Natural killer cell (primary cell): ENCODE data around the gene PLEKHO2. TPM values are rescaled to one million over a fixed set of nuclear protein-coding genes. Genes with fewer than 3 reads are reported as not detected.
A peak's percentile ranks its signal among the peaks of the same experiment; 100 is the strongest.

Experiments used
- ATAC-seq, 3 donors: fragments of 150-1000 bp in 2 of 3; fragments of 200-7000 bp in 1 of 3; cut with Tn5 transposase; 1 replicate in 1 of 3; 2 replicates in 2 of 3; pipeline ENCODE4 v1.10.0; 2021; ENCODE audit warnings: mild to moderate bottlenecking in 2 of 3, moderate library complexity in 2 of 3
- DNase-seq, 2 donors: peaks; one replicate each; pipeline versions ENCODE4 v3.0.0 to v3.0.0-alpha.2; 2013 to 2021; ENCODE audit warnings: mixed read lengths in 1 of 2
- H3K27ac ChIP-seq: one replicate; pipeline ENCODE4 v1.5.1; 2013; ENCODE audit warnings: mild to moderate bottlenecking, low read length
- H3K27me3 ChIP-seq: one replicate; pipeline ENCODE4 v1.6.1; 2013; ENCODE audit warnings: low read length; ENCODE audit not compliant: control insufficient read depth, insufficient read depth
- H3K36me3 ChIP-seq: one replicate; pipeline ENCODE4 v1.6.1; 2013; ENCODE audit warnings: low read length; ENCODE audit not compliant: control insufficient read depth, insufficient read depth
- H3K4me1 ChIP-seq: one replicate; pipeline ENCODE4 v1.6.1; 2013; ENCODE audit warnings: low read length; ENCODE audit not compliant: control insufficient read depth, insufficient read depth
- H3K4me3 ChIP-seq: one replicate; pipeline ENCODE4 v1.5.1; 2013; ENCODE audit warnings: low read length
- H3K9me3 ChIP-seq: one replicate; pipeline ENCODE4 v1.6.1; 2013; ENCODE audit warnings: low read length; ENCODE audit not compliant: control insufficient read depth, insufficient read depth
- H3K27ac Mint-ChIP-seq, 2 donors: one replicate each; pipeline ENCODE4 v1.8.0; 2022; ENCODE audit warnings: mild to moderate bottlenecking in 2 of 2, mixed read lengths in 2 of 2, moderate library complexity in 1 of 2
- H3K27me3 Mint-ChIP-seq, 2 donors: one replicate each; pipeline ENCODE4 v1.8.0; 2022; ENCODE audit warnings: low read depth in 2 of 2, mixed read lengths in 2 of 2
- H3K36me3 Mint-ChIP-seq: one replicate; pipeline ENCODE4 v1.8.0; 2022; ENCODE audit warnings: mixed read lengths
- H3K4me1 Mint-ChIP-seq, 2 donors: one replicate each; pipeline ENCODE4 v1.8.0; 2022; ENCODE audit warnings: mixed read lengths in 2 of 2
- H3K4me3 Mint-ChIP-seq: one replicate; pipeline ENCODE4 v1.8.0; 2022; ENCODE audit warnings: mild to moderate bottlenecking, moderate library complexity, mixed read lengths
- H3K9me3 Mint-ChIP-seq, 2 donors: one replicate each; pipeline ENCODE4 v1.8.0; 2022; ENCODE audit warnings: mixed read lengths in 2 of 2
- WGBS: methylation state at CpG from one replicate; pipeline ENCODE4 v1.1.7; 2013; ENCODE audit warnings: missing lambda C conversion rate; ENCODE audit not compliant: insufficient coverage; 5-methylcytosine and 5-hydroxymethylcytosine counted together
- intact Hi-C: fragments of 100-400 bp; cut with micrococcal nuclease; formaldehyde crosslinking; loops from one replicate; pipeline ENCODE4 v1.14.2; 2022
- total RNA-seq, 4 donors: library from RNA; stranded (reverse); fragments of 120-200 nt in 1 of 4; gene quantifications; one replicate each; pipeline versions ENCODE4 v1.2.3 to v1.2.4, GENCODE V29; 2013 to 2022
- TF ChIP-seq, protein P1 (sequence below): fragments of 200-600 bp; IDR thresholded peaks from one replicate; pipeline ENCODE4 v1.8.0; 2022; ENCODE audit warnings: antibody characterized with exemption

The PLEKHO2 gene
- total RNA-seq, 3 donors from 2014 or later (not counting 1 experiment from before 2014, with no cell fraction given): 35.3 to 53.4 (median 49.8) TPM

DNA sequence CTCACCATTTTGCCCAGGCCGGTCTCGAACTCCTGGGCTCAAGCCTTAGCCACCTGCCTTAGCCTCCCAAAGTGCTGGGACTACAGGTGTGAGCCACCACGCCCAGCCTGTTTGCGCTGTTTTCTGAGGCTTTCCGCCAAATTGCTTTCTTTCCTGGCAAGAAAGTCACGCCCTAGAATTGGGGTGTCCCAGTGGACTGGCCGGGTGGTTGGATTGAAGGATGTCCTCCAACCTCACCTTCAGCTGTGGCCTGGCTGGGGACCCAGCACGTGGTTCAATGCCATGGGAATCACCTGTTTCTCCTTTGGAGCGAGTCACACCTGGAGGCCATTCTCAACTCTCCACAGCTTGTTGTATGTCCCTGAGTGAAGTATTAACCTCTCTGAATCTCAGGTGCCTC is 64.2 kb downstream of the PLEKHO2 start:
- intact Hi-C loops: loop anchor here (1.0 kb wide), 1 partner anchor 175 kb away; no protein-coding TSS in a partner anchor

GRCh38 chr15:64906402-64906801 is 64.7 kb downstream of the PLEKHO2 start:
- no peak overlapping the region for H3K4me3 Mint-ChIP-seq
- H3K27me3 Mint-ChIP-seq: peaks cover 0 to 3% of the 10 kb centered on the region in 2 donors
- 90% methylated on average over 3 of the region's 3 CpGs for WGBS
- Histone ChIP-seq H3K27me3 (no peaks in the 10 kb centered on the region), H3K9me3 (no peaks in the 10 kb centered on the region), H3K36me3 (no peaks in the 10 kb centered on the region), H3K4me3 (no peak overlapping the region), H3K27ac (no peak overlapping the region), H3K4me1 (peaks cover 26% of the 10 kb centered on the region)
- no peaks in the 10 kb centered on the region for H3K9me3 Mint-ChIP-seq
- H3K27ac Mint-ChIP-seq: no peak overlapping the region
- TF ChIP-seq, protein P1, sequence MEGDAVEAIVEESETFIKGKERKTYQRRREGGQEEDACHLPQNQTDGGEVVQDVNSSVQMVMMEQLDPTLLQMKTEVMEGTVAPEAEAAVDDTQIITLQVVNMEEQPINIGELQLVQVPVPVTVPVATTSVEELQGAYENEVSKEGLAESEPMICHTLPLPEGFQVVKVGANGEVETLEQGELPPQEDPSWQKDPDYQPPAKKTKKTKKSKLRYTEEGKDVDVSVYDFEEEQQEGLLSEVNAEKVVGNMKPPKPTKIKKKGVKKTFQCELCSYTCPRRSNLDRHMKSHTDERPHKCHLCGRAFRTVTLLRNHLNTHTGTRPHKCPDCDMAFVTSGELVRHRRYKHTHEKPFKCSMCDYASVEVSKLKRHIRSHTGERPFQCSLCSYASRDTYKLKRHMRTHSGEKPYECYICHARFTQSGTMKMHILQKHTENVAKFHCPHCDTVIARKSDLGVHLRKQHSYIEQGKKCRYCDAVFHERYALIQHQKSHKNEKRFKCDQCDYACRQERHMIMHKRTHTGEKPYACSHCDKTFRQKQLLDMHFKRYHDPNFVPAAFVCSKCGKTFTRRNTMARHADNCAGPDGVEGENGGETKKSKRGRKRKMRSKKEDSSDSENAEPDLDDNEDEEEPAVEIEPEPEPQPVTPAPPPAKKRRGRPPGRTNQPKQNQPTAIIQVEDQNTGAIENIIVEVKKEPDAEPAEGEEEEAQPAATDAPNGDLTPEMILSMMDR: no peak
- intact Hi-C loops: no loop called here
- DNase-seq (no peak), ATAC-seq (no peak)
- peaks cover 35 to 44% of the 10 kb centered on the region in 2 donors for H3K4me1 Mint-ChIP-seq
- H3K36me3 Mint-ChIP-seq: no peaks in the 10 kb centered on the region

More for the DNA sequence above, 64.2 kb downstream of the PLEKHO2 start:
- no peaks in the 10 kb centered on the region for H3K9me3 Mint-ChIP-seq
- peaks cover 0 to 2% of the 10 kb centered on the region in 2 donors for H3K27me3 Mint-ChIP-seq
- peaks cover 32 to 41% of the 10 kb centered on the region in 2 donors for H3K4me1 Mint-ChIP-seq
- peaks cover 24% of the 10 kb centered on the region for H3K4me1 ChIP-seq
- 80% methylated on average over 9 of the region's 9 CpGs for WGBS
- H3K4me3 Mint-ChIP-seq: no peak overlapping the region
- H3K4me3 ChIP-seq: no peak overlapping the region
- peak overlapping the region in 1 of 2 donors; percentile 81 for H3K27ac Mint-ChIP-seq
- TF ChIP-seq, protein P1: no peak
- ATAC-seq (no peak), DNase-seq (no peak)
- no peaks in the 10 kb centered on the region for H3K27me3 ChIP-seq
- H3K36me3 Mint-ChIP-seq: no peaks in the 10 kb centered on the region
- no peak overlapping the region for H3K27ac ChIP-seq
- no peaks in the 10 kb centered on the region for H3K36me3 ChIP-seq
- no peaks in the 10 kb centered on the region for H3K9me3 ChIP-seq

DNA sequence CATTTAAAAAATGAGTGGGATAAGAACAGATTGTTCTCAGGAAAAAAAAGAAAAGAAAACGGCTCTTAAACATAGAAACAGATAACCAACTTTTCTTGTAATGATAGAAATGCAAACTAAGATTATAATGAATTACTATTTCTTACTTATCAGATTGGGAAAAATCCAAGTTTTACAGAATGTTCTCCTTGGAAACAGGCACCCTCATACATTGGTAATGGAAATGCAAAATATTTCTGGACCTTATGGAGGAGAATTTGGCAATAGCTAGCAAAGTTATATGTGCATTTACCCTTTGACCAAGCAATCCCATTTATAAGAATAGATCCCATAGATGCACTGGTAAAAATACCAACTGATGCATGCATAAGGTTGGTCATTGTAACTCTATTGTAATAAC is 66.3 kb downstream of the PLEKHO2 start:
- peaks cover 18% of the 10 kb centered on the region for H3K4me1 ChIP-seq
- no peaks in the 10 kb centered on the region for H3K27me3 ChIP-seq
- no peaks in the 10 kb centered on the region for H3K36me3 ChIP-seq
- no peaks in the 10 kb centered on the region for H3K9me3 Mint-ChIP-seq
- TF ChIP-seq, protein P1: no peak
- H3K36me3 Mint-ChIP-seq: no peaks in the 10 kb centered on the region
- intact Hi-C loops: no loop called here
- no CpG with 5 or more reads among the region's 1 CpG for WGBS
- no peak overlapping the region for H3K4me3 ChIP-seq
- peaks cover 26 to 32% of the 10 kb centered on the region in 2 donors for H3K4me1 Mint-ChIP-seq
- H3K9me3 ChIP-seq: no peaks in the 10 kb centered on the region
- peaks cover 0 to 5% of the 10 kb centered on the region in 2 donors for H3K27me3 Mint-ChIP-seq
- H3K27ac Mint-ChIP-seq: no peak overlapping the region
- no peak for DNase-seq
- no peak overlapping the region for H3K27ac ChIP-seq
- H3K4me3 Mint-ChIP-seq: no peak overlapping the region
- ATAC-seq: no peak

DNA sequence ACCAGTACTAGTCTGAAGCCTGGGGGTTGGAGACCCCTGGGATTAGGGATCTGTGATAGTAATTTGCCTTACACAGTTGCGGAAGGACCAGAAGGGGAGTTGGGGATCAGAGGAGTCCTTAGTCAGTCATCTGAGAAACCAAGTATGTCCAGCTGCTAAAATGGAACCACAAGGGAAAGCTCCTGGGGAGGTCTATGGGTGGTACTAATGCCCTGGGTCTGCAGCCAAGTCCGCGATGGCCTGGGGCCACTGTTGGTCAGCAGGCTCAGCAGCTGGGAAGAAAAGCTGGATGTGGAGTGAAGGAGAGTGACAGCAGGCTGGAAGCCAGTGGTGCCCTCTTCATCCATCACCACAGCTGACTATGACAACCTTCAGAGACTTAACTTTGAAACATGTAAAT is 67.8 kb downstream of the PLEKHO2 start:
- 96% methylated on average over 3 of the region's 3 CpGs for WGBS
- Mint-ChIP-seq H3K36me3 (no peaks in the 10 kb centered on the region), H3K4me3 (no peak overlapping the region), H3K9me3 (no peaks in the 10 kb centered on the region), H3K27me3 (peaks cover 0 to 5% of the 10 kb centered on the region in 2 donors), H3K27ac (no peak overlapping the region), H3K4me1 (peaks cover 20 to 22% of the 10 kb centered on the region in 2 donors)
- peaks cover 18% of the 10 kb centered on the region for H3K4me1 ChIP-seq
- H3K36me3 ChIP-seq: no peaks in the 10 kb centered on the region
- ATAC-seq (no peak), DNase-seq (no peak)
- no peaks in the 10 kb centered on the region for H3K9me3 ChIP-seq
- H3K27me3 ChIP-seq: no peaks in the 10 kb centered on the region
- intact Hi-C loops: no loop called here
- H3K4me3 ChIP-seq: no peak overlapping the region
- TF ChIP-seq, protein P1: no peak
- no peak overlapping the region for H3K27ac ChIP-seq
